A549 (cell line): ENCODE measurements around the gene ZNF169.
"Not testable (repeated sequence)": the region's sequence is repeated elsewhere in the genome, so short reads cannot be mapped to it uniquely, and the experiment has no call there.

Experiments
- CTCF ChIP-seq: fragments of >200 bp; sonication (Bioruptor Twin); formaldehyde crosslinking; IDR thresholded peaks from 3 replicates; pipeline ENCODE4 v1.5.1; 2016
- POLR2A ChIP-seq: IDR thresholded peaks from 2 replicates; pipeline ENCODE4 v1.6.1; 2012; ENCODE audit warnings: mild to moderate bottlenecking, low read length

GRCh38 chr9:94340750-94341149 lies 81.7 kb downstream of the ZNF169 start:
- not testable (repeated sequence) for TF ChIP-seq CTCF, POLR2A
